ENCODE results near the gene LMOD2.

- TF ChIP-seq CTCF (IDR thresholded peaks at IDR 0.05) (no peak), POLR2A (IDR thresholded peaks at IDR 0.05) (no peak)
These were observed 40.3 kb upstream of the LMOD2 start for GRCh38 chr7:123615344-123615743.

All from esophagus squamous epithelium (tissue), 4 donors.